ENCODE results near the gene LRRC40.
"Not testable (repeated sequence)": the region's sequence is repeated elsewhere in the genome, so short reads cannot be mapped to it uniquely, and the experiment has no call there.

The LRRC40 gene

DNA sequence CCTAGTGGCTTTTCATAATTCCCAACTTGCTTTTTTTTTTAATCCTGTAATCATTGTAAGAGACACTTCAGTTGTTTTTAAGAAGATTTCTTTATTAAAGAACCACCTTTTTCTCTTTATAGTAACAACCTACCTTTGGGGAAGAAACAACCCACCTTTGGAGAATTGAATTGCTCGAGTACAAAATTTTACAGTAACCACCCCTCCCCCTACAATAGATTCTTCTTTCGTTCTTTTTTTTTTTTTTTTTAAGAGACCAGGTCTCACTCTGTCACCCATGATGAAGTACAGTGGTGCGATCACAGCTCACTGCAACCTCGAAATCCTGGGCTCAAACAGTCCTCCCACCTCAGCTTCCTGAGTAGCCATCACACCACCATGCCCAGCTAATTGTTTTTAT, 2.1 kb upstream of the LRRC40 start:
- no peak for TF ChIP-seq ZBTB20 (tag by site-specific recombination; IDR thresholded peaks at IDR 0.05)
- no peak for TF ChIP-seq ZNF416 (tag by site-specific recombination; IDR thresholded peaks at IDR 0.05)
- no peak for TF ChIP-seq ZNF239 (tag by site-specific recombination; IDR thresholded peaks at IDR 0.05)
- TF ChIP-seq, protein P1, sequence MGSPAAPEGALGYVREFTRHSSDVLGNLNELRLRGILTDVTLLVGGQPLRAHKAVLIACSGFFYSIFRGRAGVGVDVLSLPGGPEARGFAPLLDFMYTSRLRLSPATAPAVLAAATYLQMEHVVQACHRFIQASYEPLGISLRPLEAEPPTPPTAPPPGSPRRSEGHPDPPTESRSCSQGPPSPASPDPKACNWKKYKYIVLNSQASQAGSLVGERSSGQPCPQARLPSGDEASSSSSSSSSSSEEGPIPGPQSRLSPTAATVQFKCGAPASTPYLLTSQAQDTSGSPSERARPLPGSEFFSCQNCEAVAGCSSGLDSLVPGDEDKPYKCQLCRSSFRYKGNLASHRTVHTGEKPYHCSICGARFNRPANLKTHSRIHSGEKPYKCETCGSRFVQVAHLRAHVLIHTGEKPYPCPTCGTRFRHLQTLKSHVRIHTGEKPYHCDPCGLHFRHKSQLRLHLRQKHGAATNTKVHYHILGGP (tag by site-specific recombination; IDR thresholded peaks at IDR 0.05) = no peak
- no peak for TF ChIP-seq ZSCAN4 (tag by site-specific recombination; IDR thresholded peaks at IDR 0.05)
- no peak for TF ChIP-seq SCRT2 (tag by site-specific recombination; IDR thresholded peaks at IDR 0.05)
- TF ChIP-seq ZNF155 (tag by site-specific recombination; IDR thresholded peaks at IDR 0.05) = no peak
- no peak for TF ChIP-seq ZNF629 (tag by site-specific recombination; IDR thresholded peaks at IDR 0.05)
- TF ChIP-seq ZNF776 (tag by site-specific recombination; IDR thresholded peaks at IDR 0.05; ENCODE audit: borderline replicate concordance) = no peak
- TF ChIP-seq, protein P2, sequence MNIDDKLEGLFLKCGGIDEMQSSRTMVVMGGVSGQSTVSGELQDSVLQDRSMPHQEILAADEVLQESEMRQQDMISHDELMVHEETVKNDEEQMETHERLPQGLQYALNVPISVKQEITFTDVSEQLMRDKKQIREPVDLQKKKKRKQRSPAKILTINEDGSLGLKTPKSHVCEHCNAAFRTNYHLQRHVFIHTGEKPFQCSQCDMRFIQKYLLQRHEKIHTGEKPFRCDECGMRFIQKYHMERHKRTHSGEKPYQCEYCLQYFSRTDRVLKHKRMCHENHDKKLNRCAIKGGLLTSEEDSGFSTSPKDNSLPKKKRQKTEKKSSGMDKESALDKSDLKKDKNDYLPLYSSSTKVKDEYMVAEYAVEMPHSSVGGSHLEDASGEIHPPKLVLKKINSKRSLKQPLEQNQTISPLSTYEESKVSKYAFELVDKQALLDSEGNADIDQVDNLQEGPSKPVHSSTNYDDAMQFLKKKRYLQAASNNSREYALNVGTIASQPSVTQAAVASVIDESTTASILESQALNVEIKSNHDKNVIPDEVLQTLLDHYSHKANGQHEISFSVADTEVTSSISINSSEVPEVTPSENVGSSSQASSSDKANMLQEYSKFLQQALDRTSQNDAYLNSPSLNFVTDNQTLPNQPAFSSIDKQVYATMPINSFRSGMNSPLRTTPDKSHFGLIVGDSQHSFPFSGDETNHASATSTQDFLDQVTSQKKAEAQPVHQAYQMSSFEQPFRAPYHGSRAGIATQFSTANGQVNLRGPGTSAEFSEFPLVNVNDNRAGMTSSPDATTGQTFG (tag by site-specific recombination; IDR thresholded peaks at IDR 0.05; ENCODE audit: borderline replicate concordance) = no peak
- no peak for TF ChIP-seq ZNF48 (tag by site-specific recombination; IDR thresholded peaks at IDR 0.05)
- no peak for TF ChIP-seq ZFP69B (tag by site-specific recombination; IDR thresholded peaks at IDR 0.05)
- no peaks in the 10 kb centered on the region for H3K4me1 ChIP-seq (ENCODE audit: control insufficient read depth, insufficient read depth, low read length)
- H3K27ac ChIP-seq (ENCODE audit: extremely low read depth, low read depth, low read length) = no peak overlapping the region
- no peak overlapping the region for H3K4me3 ChIP-seq (ENCODE audit: low read depth, low read length)
- ChIA-PET POLR2A (interaction anchor here (1.8 kb wide), 1 partner anchor 147 kb away, joined by 6 read pairs; the partner anchor contains the start of gene ANKRD13C), CTCF (no interaction called here)
- H3K36me3 ChIP-seq (ENCODE audit: control insufficient read depth in 2 of 2, insufficient read depth in 1 of 2, low read length in 2 of 2) = peaks cover 8 to 26% of the 10 kb centered on the region in 2 experiments; a peak in 2 of 3 replicates
- H3K9me3 ChIP-seq (ENCODE audit: control insufficient read depth, insufficient read depth, low read depth, low read length) = no peaks in the 10 kb centered on the region

DNA sequence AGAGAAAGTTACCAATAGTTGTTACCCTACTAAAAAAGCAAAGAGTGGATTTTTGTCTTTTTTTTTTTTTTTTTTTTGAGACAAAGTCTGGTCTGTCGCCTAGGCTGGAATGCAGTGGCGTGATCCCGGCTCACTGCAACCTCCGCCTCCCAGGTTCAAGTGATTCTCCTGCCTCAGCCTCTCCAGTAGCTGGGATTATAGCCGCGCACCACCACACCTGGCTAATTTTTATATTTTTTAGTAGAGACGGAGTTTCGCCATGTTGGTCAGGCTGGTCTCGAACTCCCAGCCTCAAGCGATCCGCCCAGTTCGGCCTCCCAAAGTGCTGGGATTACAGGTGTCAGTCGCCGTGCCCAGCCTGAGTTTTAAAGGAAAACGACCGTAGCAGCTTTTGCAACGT, 1.5 kb upstream of the LRRC40 start:
- CTCF ChIA-PET; H3K9me3 ChIP-seq (ENCODE audit: control insufficient read depth, insufficient read depth, low read depth, low read length); H3K27ac ChIP-seq (ENCODE audit: extremely low read depth, low read depth, low read length); H3K4me1 ChIP-seq (ENCODE audit: control insufficient read depth, insufficient read depth, low read length): not testable (repeated sequence)
- peak overlapping the region; percentile 91 for H3K4me3 ChIP-seq (ENCODE audit: low read depth, low read length)
- H3K36me3 ChIP-seq (ENCODE audit: control insufficient read depth in 2 of 2, insufficient read depth in 1 of 2, low read length in 2 of 2) = peaks cover 8 to 26% of the 10 kb centered on the region in 2 experiments; a peak in 2 of 3 replicates
- POLR2A ChIA-PET = interaction anchor here (1.8 to 3.3 kb wide), 3 partner anchors 14 to 204 kb away, joined by 6 to 29 read pairs (median 8); partner anchors contain the start of genes ANKRD13C, CTH and SRSF11
- TF ChIP-seq ZNF362 (tag by site-specific recombination; IDR thresholded peaks at IDR 0.05) = peak; percentile 50; the same call in 1 of the 2 replicates

DNA sequence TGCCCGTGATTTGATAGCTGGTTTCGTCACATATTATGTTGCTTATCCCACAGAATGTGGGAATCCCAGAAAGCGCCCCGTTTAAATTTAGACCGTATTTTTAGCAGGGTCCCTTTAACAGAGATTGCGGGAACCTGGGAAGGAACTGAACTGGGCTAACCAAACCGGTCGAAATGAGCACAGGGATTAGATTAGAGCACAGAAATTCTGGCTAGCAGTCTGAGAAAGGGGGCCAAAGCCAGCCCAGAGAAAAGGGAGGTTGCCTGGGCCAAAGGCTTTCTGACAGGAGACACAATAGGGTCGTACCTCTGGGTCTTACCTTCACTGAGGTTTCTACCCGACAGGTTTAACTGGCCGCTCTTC, 327 bp downstream of the LRRC40 start:
- Histone ChIP-seq H3K4me3 (ENCODE audit: low read depth, low read length) (peak overlapping the region; percentile 91), H3K9me3 (ENCODE audit: control insufficient read depth, insufficient read depth, low read depth, low read length) (no peaks in the 10 kb centered on the region), H3K36me3 (ENCODE audit: control insufficient read depth in 2 of 2, insufficient read depth in 1 of 2, low read length in 2 of 2) (peaks cover 8 to 24% of the 10 kb centered on the region in 2 experiments; a peak in 2 of 3 replicates), H3K4me1 (ENCODE audit: control insufficient read depth, insufficient read depth, low read length) (no peaks in the 10 kb centered on the region), H3K27ac (ENCODE audit: extremely low read depth, low read depth, low read length) (peak overlapping the region; percentile 89; the same call in 1 of the 2 replicates)
- POLR2A ChIA-PET = interaction anchor here (1.9 to 3.3 kb wide), 2 partner anchors 16 to 205 kb away, joined by 8 to 29 read pairs; partner anchors contain the start of genes CTH and SRSF11
- CTCF ChIA-PET = interaction anchor here (0.6 kb wide), 2 partner anchors 304 to 1810 kb away, joined by 3 to 4 read pairs; no protein-coding TSS in a partner anchor
- TF ChIP-seq, protein P3, sequence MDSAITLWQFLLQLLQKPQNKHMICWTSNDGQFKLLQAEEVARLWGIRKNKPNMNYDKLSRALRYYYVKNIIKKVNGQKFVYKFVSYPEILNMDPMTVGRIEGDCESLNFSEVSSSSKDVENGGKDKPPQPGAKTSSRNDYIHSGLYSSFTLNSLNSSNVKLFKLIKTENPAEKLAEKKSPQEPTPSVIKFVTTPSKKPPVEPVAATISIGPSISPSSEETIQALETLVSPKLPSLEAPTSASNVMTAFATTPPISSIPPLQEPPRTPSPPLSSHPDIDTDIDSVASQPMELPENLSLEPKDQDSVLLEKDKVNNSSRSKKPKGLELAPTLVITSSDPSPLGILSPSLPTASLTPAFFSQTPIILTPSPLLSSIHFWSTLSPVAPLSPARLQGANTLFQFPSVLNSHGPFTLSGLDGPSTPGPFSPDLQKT (IDR thresholded peaks at IDR 0.05; ENCODE audit: borderline replicate concordance, low read depth, low read length) = no peak
- TF ChIP-seq SP2 (tag by site-specific recombination; IDR thresholded peaks at IDR 0.05) (no peak), ZNF266 (tag by site-specific recombination; IDR thresholded peaks at IDR 0.05; ENCODE audit: low read depth) (no peak), ZNF664 (tag by site-specific recombination; IDR thresholded peaks at IDR 0.05) (no peak), GFI1B (tag by site-specific recombination; IDR thresholded peaks at IDR 0.05) (0 out of 2 replicates have a peak, but pooled peaks have one; percentile 14), OVOL3 (tag by site-specific recombination; IDR thresholded peaks at IDR 0.05) (no peak), YY1 (tag by site-specific recombination; IDR thresholded peaks at IDR 0.05) (no peak), ZNF654 (tag by site-specific recombination; IDR thresholded peaks at IDR 0.05; ENCODE audit: low read depth) (0 out of 2 replicates have a peak, but pooled peaks have one; percentile 2)
- TF ChIP-seq, protein P4, sequence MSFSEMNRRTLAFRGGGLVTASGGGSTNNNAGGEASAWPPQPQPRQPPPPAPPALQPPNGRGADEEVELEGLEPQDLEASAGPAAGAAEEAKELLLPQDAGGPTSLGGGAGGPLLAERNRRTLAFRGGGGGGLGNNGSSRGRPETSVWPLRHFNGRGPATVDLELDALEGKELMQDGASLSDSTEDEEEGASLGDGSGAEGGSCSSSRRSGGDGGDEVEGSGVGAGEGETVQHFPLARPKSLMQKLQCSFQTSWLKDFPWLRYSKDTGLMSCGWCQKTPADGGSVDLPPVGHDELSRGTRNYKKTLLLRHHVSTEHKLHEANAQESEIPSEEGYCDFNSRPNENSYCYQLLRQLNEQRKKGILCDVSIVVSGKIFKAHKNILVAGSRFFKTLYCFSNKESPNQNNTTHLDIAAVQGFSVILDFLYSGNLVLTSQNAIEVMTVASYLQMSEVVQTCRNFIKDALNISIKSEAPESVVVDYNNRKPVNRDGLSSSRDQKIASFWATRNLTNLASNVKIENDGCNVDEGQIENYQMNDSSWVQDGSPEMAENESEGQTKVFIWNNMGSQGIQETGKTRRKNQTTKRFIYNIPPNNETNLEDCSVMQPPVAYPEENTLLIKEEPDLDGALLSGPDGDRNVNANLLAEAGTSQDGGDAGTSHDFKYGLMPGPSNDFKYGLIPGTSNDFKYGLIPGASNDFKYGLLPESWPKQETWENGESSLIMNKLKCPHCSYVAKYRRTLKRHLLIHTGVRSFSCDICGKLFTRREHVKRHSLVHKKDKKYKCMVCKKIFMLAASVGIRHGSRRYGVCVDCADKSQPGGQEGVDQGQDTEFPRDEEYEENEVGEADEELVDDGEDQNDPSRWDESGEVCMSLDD (tag by site-specific recombination; IDR thresholded peaks at IDR 0.05) = no peak

Data from HEK293 (cell line).